Astrocyte of the spinal cord (primary cell): ENCODE data around the gene ATOX1.
"Not testable (repeated sequence)": the region's sequence is repeated elsewhere in the genome, so short reads cannot be mapped to it uniquely, and the experiment has no call there.

Source experiments
- DNase-seq: peaks from one replicate; pipeline ENCODE4 v3.0.0; 2011; ENCODE audit warnings: low read depth, low spot score
- H3K4me3 ChIP-seq: 2 replicates; pipeline ENCODE4 v1.5.1; 2011; ENCODE audit warnings: low read depth, mild to moderate bottlenecking, low read length, moderate library complexity
- CTCF ChIP-seq: IDR thresholded peaks from 2 replicates; pipeline ENCODE4 v1.5.1; 2012; ENCODE audit warnings: low read depth, mild to moderate bottlenecking, low read length, inconsistent platforms
- in situ Hi-C: cut with HindIII; loops from 2 replicates; pipeline ENCODE4 v1.10.0; 2017; ENCODE audit warnings: low sequenced_read_pairs

ATOX1 gene

GRCh38 chr5:151737431-151737830 lies 21.0 kb downstream of the ATOX1 start:
- no peak for TF ChIP-seq CTCF
- in situ Hi-C loops, result no loop called here
- no peak overlapping the region for H3K4me3 ChIP-seq
- no peak for DNase-seq

- no peak for TF ChIP-seq CTCF
- H3K4me3 ChIP-seq, result no peak overlapping the region
- no peak for DNase-seq
- in situ Hi-C loops, result no loop called here
These were observed 22.8 kb downstream of the ATOX1 start for GRCh38 chr5:151735646-151736045.

- no peak for DNase-seq
- H3K4me3 ChIP-seq, result no peak overlapping the region
- in situ Hi-C loops, result no loop called here
- TF ChIP-seq CTCF, result no peak
These were observed 24.4 kb downstream of the ATOX1 start for GRCh38 chr5:151734064-151734408.

GRCh38 chr5:151733358-151734063 lies 24.9 kb downstream of the ATOX1 start:
- TF ChIP-seq CTCF, result no peak
- no peak overlapping the region for H3K4me3 ChIP-seq
- DNase-seq, result peak; percentile 64
- in situ Hi-C loops, result no loop called here

- DNase-seq, result no peak
- in situ Hi-C loops, result no loop called here
- TF ChIP-seq CTCF, result no peak
- no peak overlapping the region for H3K4me3 ChIP-seq
These were observed 28.1 kb downstream of the ATOX1 start for GRCh38 chr5:151730381-151730780.

- H3K4me3 ChIP-seq, in situ Hi-C loops, DNase-seq: not testable (repeated sequence)
These were observed 28.8 kb downstream of the ATOX1 start for GRCh38 chr5:151729597-151729996.

GRCh38 chr5:151724360-151724759 lies 34.1 kb downstream of the ATOX1 start:
- TF ChIP-seq CTCF, result no peak

More at GRCh38 chr5:151724360-151724759, 34.1 kb downstream of the ATOX1 start:
- no peak for DNase-seq
- in situ Hi-C loops, result no loop called here
- no peak overlapping the region for H3K4me3 ChIP-seq
